GM11168 (cell line): ENCODE data around the gene FGFR3.

Experiments
- in situ Hi-C: fragments of 300-500 bp; cut with MboI; formaldehyde crosslinking; loops from one replicate; pipeline ENCODE4 v1.12.0; 2022; ENCODE audit warnings: low sequenced_read_pairs; ENCODE audit not compliant: unreplicated experiment

FGFR3 gene

DNA sequence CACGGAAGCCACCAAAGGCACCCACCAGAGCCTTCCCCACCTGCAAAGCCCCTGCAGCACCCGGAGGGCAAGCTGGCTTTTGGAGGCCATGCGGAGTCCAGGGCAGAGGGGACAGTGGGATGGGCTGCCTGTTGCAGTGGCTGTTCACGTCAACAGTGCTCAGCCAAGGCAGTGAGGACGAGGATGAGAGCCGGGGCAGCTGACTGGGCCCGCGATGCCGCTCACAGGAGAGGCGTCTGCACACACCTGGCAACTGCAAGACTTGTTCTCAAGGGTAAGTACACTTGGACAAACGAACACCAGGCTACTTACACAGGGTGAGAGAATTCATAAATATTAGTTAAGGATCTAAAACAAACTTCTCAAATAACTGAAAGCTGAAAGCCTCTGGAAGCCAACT is 19.6 kb downstream of the FGFR3 start:
- in situ Hi-C loops, result loop anchor here (10.0 kb wide), 1 partner anchor 68 kb away; no protein-coding TSS in a partner anchor

DNA sequence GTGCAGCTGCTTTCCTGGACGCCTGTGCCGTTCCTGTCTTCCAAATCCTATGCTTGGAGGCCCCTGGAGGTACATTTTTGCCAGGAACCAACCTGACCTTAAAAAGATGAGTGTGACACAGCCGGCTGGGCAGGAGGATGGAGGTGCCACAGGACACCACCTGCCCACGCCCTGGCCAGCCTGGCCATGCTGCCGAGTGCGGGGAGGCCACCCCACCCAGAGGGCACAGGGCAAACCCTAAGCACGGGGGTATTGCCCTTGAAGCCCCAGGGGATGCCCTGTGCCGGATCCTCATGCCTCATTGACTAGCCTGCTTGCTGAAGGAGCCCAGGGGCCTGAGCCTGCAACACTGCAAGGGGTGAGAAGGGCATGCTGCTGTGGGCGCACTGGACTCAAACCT is 20.1 kb downstream of the FGFR3 start:
- in situ Hi-C loops, result loop anchor here (10.0 kb wide), 1 partner anchor 68 kb away; no protein-coding TSS in a partner anchor

DNA sequence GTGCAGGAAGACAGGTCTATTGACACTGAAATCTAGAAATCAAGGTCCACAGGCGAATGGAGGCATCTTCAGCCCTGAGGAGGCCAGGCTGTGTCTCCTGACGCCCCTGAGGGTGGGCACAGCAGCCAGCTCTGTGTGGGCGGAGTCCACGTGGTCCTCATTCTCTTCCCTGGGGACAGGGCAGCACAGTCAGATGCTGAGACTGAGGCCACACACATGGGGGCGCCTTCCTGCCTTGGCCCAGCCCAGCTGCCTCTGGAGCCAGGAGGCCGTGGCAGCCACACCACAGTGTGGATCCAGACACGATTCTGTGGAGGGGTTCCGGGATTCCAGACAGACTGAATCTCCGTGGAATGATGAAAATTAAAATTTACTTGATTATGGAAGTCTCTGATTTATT is 20.8 kb downstream of the FGFR3 start:
- in situ Hi-C loops, result loop anchor here (10.0 kb wide), 1 partner anchor 69 kb away; no protein-coding TSS in a partner anchor

DNA sequence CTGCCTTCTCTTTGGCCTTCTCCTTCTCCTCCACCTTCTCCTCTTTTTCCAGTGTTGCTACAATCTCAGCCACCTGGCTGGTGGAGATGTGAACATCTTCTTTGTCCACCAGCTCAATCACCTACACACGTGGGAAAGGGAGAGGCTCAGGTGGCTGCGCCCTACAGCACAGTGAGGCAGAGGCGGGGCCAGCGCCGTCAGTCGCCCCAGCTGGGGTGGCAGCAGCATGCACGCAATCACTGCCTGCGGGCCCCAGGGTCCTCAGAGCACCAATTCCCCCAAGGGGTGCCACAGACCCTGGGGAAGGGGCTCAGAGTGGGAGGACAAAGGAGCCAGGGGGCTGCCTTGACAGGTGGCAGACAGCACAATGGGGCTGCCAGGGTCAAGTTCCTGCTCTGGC is 21.4 kb downstream of the FGFR3 start:
- in situ Hi-C loops, result loop anchor here (10.0 kb wide), 1 partner anchor 70 kb away; no protein-coding TSS in a partner anchor

DNA sequence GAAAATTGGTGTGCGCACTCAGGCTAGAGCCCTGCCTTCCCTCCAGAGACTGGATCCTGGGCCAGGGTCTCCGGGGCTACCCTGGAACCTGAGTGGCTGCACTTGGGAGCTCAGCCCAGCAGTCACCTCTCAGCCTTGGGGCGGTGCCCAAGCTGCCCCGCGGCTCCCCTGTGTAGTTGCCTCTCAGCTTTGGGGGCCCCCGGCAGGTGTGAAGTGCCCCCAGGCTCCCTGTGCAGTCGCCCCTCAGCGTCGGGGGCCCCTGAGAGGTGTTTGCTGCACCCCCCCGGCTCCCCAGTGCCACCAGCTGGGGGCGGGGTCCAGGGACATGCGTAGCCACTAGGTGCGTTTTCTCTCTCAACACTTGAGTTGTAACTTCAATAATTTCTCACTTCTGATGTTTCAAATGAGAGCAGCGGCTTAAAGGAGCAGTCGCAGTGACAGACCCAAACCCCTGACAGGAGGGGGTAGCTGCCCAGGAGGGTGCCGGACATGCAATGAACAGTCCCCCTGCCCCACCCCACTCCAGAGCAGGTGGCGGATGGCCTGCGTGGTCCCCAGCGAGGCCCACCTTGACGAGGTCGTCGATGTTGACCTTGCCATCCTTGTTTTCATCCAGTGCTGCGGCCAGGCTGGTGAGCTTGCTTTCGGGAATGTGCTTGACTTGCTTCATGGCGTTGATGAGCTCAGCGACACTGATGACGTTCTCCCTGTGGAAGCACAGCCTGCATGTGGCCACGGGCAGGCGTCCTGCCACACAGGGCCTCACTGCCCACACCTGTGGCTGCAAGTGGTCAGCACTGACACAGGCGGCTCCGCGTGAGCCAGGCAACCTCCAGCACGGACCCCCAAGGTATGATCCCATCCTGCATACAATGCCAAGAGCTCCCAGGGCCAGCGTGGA is 22.3 kb downstream of the FGFR3 start:
- in situ Hi-C loops, result loop anchor here (10.0 kb wide), 1 partner anchor 71 kb away; no protein-coding TSS in a partner anchor

DNA sequence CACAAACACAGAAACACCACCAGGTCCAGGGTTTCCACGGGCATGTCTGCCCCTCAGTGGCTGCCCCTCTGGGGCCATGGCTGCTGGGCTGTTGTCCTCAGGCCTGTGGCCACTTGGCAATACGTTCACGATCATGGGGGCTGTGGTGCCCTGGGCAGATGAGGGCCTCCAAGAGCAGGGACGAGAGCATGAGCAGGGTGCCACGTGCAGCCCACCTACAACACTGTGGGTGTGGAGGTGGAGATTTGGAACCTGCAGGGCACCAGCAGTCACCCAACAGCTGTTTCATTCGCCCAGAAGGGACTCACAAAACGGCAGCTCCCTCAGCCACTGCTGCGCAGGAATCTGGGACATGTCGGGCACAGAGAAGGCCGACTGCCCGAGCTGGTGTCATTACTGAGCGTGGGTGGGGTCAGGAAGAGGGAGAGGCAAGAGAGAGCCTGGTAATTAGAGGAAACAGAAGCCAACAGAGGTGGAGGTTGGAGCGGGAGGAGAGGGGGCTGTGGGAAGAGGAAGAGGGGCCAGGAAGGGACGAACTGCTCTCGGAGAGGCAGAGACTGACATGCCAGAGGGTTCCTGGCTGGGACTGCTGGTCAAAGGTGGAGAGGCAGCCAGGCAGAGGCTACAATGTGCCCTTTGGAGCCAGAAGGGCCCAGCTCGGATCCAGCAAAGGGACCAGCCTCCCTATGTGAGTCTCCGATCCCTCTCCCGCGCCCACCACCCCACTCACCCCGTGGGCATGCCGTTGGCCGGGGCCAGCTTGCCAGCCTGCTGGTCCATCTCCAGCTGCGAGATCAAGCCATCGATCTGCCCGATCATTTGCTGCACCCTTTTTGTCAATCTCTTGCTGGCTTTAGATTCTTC is 23.1 kb downstream of the FGFR3 start:
- in situ Hi-C loops, result loop anchor here (10.0 kb wide), 1 partner anchor 71 kb away; no protein-coding TSS in a partner anchor

DNA sequence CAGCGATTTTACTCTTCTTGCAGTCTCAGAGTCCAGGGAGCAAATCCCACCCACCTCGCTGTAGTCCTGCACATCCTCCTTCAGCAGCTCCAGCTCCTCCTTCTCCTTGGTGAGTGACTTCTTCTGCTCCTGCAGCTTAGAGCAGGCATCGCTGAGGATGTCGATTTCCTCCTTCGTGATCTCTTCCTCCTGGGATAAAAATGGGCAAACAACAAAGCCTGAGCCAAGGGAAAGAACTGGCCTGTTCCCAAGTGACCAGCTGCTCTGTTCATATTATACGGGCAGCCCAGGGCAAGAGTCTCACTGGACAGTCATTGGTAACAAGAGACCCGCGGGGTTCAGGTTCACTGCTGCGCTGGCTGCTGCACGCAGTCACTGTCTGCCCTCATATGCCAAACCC is 26.2 kb downstream of the FGFR3 start:
- in situ Hi-C loops, result loop anchor here (10.0 kb wide), 1 partner anchor 74 kb away; no protein-coding TSS in a partner anchor

DNA sequence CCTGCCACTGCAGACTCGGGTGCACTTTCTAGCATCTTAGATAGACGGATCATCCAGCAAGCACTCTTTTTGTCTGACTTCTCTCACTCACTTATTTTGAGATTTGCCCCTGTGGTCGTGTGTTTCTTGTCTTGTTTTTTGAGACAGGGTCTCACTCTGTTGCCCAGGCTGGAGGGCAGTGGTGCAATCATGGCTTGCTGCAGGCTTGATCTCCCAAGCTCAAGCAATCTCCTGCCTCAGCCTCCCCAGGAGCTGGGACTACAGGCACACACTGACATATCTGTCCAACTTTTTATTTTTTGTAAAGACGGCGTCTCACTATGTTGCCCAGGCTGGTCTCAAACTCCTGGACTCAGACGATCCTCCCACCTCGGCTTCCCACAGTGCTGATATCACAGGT is 26.7 kb downstream of the FGFR3 start:
- in situ Hi-C loops, result loop anchor here (10.0 kb wide), 1 partner anchor 75 kb away; no protein-coding TSS in a partner anchor

DNA sequence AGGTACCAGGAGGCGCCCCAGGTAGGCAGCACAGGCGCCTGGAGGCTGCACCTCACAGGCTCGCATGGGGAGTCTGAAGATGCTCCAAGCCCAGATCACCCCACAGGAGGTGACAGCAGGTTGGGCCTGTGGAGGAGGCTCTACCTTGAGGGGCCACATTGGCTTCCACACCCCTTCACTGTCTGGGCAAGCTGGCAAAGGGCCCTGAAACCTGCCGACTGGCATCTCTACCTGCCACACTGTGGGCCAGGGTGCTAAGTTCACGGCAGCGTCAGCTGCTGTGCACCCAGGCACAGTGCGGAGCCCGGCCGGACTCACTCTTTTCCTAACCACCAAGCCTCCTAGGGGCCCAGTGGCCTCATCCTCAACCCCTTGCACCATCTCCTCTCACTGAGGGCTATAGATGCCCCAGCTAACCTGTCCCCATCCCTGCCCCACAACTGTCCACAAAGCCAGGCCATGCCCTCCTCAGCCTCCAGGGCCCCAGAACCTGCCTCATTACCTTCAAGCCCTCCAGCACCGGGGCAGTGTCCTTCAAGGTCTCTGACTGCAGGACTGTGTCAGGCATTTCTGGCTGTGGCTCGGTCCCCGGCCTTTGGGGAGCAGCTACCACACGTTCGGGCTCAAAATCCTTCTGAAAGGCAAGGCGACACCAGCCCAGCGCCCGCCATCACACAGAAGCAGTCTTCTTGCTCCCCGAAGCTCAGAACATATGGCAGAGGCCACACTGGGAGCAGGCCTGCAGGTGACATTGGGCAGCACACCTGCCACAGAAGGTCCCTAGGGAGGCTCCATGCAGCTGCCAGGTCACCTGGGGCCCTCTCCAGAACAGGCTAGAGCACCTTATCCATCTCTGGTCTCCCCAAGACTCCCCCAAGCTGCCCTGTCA is 28.8 kb downstream of the FGFR3 start:
- in situ Hi-C loops, result no loop called here

DNA sequence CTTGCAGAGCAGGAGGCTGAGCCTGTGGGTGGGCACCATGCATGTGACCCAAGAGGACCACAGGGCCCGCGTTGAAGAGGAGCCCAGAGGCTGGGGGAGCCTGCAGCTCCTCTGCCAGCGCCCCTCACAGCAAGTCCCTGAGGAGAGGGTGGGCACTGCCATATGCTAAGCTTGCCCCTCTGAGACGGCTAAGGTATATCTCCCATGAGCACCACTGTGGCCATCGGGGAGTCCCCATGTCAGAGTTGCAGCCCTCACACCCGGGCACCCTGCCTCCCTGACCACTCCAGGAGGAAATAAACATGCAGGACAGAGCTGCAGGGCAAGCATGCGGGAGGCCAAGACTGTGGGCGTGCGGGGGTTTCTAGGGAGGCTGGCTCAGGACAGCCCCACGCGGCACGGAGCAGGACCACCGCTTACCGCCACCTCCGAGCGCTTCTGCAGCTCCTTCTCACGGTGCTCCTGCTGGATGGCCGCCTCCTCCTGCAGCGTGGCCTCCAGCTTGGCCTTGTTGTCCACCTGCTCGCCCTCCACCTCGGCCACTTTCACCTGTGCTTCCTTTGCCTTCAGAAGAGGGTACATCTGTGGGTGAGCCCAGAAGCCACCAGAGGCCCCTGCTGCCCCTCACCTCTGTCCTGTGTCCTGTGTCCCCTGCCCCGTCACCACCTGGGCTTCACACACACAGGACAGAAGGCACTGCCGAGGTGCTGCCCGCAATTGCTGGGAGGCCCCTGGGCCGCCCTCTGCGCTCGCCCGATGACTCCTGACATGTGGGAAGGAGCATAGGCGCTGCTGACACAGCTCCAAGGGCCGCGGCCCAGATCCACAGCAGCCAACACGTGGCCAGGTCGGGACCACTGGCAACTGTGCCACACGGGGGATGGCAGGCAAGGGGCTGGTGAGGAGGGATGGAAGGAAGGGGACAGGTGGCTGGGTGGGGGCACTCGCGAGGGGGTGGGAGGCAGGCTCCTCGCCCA is 29.8 kb downstream of the FGFR3 start:
- in situ Hi-C loops, result no loop called here

DNA sequence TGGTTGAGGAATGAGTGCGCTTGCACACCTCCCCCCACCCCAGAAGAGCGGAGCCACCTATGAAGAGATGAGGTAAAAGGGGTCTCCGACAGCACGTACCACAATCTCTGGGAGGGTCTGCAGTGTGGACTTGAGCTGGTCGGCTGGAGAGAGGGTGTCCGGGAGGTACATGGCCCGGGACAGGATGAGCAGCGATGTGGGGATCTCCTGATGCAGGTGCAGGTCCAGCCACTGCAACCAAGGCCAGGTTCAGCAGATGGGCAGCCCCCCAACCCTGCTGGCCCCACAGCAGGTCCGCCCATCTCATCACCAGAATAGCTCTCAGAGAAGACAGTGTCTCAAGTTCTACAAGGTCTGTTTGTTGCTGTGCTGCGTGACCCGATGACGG is 30.4 kb downstream of the FGFR3 start:
- in situ Hi-C loops, result no loop called here

DNA sequence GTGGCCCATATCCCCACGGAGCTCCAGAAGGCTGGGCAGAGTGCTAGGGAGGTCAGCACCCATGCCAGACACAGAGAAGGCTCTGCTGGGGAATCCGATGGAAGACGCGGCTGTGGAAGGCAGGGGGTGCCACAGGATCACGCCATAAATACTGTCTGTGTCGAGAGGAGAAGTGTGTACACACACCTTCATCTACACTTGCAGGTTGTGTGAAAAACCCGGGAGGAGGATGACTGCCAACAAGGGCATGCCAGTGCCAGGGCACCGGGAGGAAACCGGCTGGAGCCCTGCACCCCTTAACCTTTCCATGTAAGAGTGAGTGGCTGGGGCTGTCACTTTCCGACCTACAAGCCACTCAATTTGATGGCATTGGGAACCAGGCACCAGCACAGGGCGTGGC is 31.7 kb downstream of the FGFR3 start:
- in situ Hi-C loops, result no loop called here

DNA sequence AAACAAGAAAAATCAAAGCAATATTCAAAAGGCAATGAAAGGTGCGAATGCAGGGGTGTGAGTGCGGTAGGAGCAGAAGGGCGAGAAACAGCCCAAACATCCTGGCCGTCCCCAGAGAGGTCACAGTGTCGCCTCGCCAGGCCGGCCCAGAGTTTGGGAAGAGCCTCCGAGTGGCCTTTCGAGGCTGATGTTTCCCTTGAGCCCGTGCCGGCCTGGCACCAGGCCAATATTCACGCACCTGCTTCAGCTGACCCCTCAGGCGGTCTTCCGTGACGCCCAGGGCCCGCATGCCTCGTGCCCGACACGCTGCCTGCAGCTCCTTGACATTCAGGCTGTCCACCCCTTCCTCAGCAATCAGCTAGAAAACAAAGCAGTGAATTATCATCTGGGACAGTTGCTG is 32.2 kb downstream of the FGFR3 start:
- in situ Hi-C loops, result no loop called here

DNA sequence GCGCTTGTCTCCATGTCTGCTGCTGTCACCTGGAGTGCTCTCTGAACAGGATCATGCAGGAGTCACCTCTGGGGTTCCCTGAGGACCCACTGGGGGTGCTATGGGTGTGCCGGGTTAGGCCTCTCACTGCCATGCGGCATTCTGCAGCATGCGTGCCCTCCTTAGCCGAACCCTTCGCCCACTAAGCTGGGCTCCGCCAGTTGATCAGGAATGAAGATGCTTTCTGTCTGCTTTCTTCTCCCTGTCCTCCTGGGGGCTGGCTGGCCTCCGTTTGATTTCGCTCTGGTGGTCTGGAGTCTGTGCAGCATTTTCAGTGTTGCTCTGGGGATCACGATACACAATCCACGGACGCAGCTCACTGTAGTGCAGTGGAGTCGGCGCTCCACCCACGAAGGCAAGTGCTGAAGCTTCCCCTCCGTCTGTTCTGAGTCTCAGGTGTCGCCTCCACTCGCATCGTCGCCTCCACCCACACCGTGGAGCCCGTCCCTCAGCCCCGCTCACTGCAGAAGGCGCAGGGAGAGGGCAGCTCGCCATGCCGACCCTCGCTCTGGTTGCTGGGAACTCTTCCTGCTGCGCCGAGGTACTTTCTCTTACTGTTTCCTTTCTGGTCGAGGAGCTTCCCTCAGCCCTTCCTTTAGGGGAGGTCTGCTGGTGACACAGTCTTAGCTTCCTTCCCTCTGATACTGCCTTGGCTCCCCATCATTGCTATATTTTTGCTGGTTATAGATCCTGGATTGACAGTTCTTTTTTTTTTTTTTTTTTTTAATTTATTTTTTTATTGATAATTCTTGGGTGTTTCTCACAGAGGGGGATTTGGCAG is 33.6 kb downstream of the FGFR3 start:
- in situ Hi-C loops, result no loop called here

DNA sequence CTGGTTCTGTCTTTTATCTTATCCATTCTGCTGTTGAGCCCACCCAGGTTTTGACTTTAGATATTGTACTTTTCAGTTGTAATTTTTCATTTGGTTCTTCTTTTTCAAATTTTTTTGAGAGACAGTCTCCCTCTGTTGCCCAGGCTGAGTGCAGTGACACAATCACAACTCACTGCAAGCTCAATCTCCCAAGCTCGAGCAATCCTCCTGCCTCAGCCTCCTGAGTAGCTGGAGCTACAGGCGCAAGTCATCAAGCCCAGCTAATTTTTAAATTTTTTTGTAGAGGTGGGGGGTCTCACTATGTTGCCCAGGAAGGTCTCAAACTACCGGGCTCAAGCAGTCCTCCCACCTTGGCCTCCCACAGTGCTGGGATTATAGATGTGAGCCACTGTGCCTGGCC is 37.1 kb downstream of the FGFR3 start:
- in situ Hi-C loops, result no loop called here

DNA sequence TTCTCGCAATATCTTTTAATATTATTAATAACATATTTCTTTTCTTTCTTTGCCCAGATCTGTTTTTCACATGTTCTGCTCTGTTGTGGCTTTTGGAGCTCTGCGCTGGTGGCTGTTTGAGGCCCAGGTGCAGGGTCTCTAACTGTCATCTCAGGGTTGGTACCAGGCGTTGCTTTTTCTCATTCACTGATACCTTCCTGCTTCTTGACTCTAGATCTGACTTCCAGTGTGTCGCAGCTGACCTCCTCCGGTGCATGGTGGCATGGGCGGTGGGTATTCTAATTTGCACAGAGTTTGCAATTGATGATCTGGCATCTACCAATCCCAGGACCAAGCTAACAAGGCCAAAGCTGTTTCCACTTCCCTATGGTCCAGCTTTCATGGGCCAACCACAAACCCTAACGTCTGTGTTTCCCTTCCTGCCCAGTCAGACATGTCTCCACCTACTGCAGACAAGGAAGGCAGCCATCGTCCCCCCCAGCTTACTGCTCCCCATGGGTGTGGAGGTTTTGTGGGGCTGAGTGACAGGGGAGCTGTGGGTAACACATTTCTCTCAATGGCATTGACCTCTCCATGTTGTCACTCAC is 37.6 kb downstream of the FGFR3 start:
- in situ Hi-C loops, result no loop called here

DNA sequence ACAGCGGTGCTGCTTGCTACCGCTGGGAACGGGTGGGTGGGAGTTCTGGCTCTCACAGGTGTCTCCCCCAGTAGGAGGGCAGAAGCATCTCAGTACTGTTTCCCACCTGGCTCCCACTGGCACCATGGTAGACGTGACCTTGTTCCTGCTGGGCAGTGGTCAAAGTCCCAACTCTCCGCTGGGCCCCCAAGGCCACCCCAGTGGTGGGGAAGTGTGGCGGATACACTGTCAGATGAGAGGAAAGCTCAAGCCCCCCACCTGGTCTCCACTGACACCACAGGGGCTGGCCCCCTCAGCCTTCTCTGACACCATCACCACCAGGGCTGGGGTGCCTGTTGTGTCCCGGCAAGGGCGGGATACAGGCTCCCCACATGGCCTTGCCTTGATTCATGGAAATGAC is 38.2 kb downstream of the FGFR3 start:
- in situ Hi-C loops, result no loop called here
